HG03103 (cell line): ENCODE data around the gene SIL1.
A peak's percentile ranks its signal among the peaks of the same experiment; 100 is the strongest.
"Not testable (repeated sequence)": the region's sequence is repeated elsewhere in the genome, so short reads cannot be mapped to it uniquely, and the experiment has no call there.

ENCODE experiments used
- ATAC-seq: cut with Tn5 transposase; IDR thresholded peaks from one replicate; pipeline ENCODE4 v1.9.1; 2021; ENCODE audit warnings: low read depth; ENCODE audit not compliant: unreplicated experiment

Gene SIL1

DNA sequence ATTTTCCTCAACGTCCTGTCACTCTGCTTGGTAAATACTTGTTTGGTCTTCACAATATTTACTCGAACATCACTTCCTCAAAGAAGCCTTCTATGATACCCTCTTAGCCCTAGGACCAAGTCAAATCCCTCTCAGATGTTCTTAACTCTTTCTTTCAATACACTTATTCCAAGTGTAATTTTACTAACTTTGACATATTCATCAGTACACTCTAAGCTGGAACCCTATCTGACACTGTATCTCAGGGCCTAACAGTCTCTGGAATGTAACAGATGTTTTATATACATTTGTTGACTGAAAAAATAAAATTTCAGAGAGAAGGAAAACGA, 19.6 kb downstream of the SIL1 start:
- no peak for ATAC-seq

DNA sequence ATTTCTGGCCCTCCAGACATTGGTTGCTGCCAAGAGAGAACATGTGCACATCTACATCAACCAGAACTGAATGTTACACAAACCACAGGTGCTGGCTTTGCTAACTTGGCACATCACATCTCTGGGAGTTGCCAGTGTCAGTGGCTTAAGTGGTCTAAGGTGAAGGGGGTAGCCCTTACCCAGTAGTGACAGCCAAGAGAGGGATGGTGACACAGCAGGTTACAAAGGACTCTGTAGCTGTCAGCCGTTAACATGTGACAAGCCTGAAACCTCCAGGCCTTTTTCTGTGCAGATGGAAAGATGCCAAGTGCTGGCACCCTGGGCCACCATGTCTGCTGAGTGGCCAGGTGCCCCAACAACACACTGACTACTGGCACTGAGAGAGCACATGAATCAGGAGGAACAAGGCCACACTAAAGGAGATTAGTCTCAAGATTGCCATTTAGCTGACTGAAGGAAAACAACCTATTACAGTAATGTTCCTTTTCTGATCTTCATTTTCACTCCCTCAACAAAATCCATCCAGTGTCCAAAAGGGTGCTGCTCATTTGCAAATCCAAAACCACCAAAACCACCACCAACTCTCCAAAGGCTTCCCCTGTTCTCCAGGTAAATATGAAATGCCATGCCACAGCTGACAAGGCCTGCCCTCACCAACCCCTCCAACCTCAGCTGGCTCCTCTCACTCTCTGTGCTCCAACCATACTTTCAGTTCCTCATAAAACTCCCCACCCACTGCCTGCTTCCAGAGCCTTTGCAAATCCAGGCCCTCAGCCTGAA, 20.2 kb downstream of the SIL1 start:
- peak; percentile 61 for ATAC-seq

- ATAC-seq, result not testable (repeated sequence)
Observed at GRCh38 chr5:139177281-139177680, 20.9 kb downstream of the SIL1 start.

DNA sequence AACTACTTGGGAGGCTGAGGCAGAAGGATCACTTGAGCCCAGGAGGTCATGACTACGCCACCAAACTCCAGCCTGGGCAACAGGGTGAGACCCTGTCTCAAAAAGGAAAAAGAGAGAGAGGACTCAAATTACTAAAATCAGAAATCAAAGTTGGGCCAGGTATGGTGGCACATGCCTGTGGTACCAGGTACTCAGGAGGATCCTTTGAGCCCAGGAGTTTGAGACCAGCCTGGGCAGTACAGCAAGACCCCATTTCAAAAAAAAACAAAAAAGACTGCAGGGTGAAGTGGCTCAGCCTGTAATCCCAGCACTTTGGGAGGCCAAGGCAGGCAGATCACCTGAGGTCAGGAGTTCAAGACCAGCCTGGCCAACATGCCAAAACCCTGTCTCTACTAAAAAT, 23.8 kb downstream of the SIL1 start:
- not testable (repeated sequence) for ATAC-seq

GRCh38 chr5:139171779-139172404, 26.3 kb downstream of the SIL1 start:
- no peak for ATAC-seq

- ATAC-seq, result no peak
Observed at GRCh38 chr5:139167952-139168720, 30.0 kb downstream of the SIL1 start.

GRCh38 chr5:139167533-139167932, 30.6 kb downstream of the SIL1 start:
- no peak for ATAC-seq

- no peak for ATAC-seq
Observed at GRCh38 chr5:139167063-139167462, 31.1 kb downstream of the SIL1 start.

GRCh38 chr5:139164897-139165296, 33.3 kb downstream of the SIL1 start:
- ATAC-seq, result not testable (repeated sequence)

DNA sequence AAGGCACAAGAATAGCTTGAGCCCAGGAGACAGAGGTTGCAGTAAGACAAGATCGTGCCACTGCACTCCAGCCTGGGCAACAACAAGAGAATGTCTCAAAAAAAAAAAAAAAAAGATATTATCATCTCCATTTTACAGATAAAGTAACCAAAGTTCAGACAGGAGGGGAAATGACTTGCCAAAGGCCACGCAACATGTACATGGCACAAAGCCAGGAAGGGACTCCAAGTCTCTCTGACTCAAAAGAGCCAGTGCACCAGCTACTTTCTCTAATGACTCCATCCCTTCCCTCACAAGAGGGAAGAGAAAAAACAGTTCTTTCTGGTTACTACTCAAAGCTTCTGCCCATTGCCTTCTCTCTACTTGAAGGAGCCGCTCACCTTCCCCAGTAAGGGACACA, 34.1 kb downstream of the SIL1 start:
- ATAC-seq, result no peak

GRCh38 chr5:139162448-139162847, 35.7 kb downstream of the SIL1 start:
- no peak for ATAC-seq

DNA sequence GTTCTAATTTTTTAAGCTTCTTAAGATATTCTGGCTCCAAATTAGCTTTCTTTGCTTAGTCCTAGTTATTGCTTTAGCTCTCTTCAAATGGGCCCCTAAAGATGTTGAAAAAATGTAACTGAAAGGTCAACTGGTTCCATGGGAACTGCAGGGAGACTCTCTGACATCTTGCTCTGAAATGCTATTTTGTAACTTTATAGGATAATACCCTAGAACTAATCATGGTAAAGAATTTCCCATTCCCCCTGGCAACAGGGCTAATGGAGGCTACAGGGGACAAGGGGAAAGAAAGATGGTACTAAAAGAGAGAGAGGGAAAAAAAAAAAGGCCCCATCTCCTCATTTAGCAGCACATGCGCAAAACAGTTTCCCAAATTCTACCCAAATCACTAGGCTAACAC, 39.4 kb downstream of the SIL1 start:
- ATAC-seq, result no peak

DNA sequence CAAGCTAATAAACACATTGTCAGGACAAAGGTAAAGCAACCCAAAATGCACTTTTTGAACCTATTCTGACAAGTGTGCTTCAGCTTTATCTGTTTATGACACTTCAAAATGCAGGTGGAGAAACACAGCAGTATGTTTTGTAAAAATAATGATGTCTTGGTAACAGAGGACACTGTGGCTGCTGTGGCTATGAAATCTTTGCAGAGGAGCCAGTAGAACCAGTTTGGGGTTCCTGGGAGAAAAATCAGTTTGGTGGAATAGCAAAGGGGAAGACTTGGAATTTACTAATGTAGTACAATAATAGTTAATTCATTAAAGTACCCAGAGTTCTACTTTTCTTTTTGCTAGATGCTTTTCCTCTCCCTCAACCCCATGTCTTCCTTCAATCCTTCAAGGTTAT, 40.6 kb downstream of the SIL1 start:
- ATAC-seq, result no peak

DNA sequence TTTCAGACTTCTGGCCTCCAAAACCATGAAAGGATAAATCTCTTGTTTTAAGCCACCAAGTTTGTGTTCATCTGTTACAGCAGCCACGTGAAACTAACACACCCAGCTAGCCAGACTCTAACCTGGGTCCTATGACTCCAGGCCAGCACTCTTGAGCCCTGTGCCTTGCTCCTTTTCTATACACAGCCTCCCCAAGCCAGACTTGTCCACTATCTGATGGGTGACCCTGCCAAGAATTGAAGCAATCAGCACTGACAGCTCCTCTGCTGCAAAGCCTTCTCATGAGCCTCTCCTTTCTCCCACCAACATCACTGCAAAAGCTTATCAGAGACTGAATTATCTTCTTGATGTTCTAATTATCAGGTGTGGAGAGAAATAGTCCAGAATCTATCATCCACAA, 41.4 kb downstream of the SIL1 start:
- no peak for ATAC-seq

- ATAC-seq, result no peak
Observed at GRCh38 chr5:139155333-139155732, 42.8 kb downstream of the SIL1 start.

DNA sequence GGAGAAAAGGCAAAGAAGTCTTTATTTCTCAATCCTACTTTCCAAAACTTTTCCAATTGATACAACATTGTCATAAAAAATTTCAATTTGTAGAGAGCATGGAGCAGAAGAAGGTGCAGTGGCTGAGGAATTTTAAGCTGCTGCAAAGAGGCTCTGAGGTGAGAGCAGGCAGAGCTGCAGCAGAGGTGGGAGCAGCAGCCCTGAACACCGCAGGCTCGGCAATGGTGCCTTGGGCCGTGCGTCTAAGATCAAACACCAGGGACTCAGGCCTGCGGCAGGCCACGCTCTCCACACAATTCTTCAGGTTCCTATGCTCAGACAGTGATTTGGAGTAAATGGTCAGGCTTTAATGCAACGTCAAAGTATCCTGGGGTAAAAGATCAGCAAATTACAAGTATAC, 46.3 kb downstream of the SIL1 start:
- ATAC-seq, result no peak

DNA sequence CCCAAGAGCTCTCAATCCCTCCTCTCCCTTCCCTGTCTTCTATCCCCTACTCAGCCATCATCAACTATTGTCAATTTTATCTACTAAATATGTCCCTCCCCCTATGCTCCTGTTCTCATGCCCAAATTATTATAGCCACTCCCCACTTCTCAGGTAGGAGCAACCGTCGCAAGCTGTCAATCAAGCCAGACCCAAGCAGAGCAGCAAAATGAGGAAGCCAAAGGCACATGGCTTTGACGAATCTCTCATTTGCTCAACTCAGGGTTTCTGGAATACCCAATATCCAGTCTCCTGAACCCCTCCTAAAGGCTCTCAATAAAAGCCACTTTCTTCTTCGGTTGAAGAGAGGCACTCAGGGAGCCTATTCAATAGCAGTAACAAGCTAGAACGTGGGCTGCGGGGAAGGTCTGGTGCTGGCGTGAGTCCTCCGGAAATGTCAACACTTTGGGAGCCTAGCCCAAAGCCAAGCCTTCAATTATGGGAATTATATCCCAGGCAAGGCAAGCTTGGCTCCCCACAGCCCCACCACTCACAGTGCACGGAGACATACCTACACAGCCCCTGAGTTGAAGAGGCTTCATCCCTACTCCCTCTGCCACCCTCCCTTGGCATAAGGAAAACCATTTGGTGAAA, 47.7 kb downstream of the SIL1 start:
- ATAC-seq, result no peak

GRCh38 chr5:139149477-139150199, 48.5 kb downstream of the SIL1 start:
- ATAC-seq, result no peak

DNA sequence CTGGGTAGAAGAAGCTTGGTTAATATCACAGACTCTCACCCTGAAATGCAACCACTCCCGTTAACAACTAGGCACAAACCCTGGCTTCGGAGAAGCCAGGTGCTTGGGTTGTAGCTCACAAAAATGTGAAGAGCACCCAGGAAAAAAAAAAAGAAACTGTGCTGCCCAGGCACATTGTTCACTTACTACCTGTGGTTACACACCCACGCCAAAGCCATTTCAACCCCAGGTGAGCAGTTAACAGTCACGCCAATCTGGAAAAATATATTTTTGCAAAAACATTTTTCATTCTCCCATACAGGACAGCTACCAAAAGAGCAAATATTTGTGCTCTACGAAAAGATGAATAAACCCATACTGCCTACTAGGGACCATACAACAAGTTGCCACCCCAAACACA, 49.2 kb downstream of the SIL1 start:
- no peak for ATAC-seq

DNA sequence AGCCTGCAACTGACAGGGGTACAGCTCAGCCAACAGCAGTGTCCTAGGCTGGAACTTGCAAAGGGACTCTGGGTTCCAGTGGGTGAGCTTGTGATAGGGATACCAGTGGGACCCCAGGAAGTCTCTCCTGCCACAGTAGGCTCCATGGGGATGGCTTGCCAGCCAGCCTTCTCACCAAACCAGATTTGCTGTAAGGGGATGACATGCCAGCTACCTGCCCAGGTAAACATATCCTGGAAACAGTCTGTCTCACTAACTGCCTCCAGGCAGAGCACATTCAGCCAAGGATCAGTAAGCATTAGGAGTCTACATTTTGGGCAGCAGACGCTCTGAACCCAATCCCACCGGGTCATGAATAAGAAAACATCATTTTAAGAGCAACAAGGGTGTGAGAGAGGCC, 49.9 kb downstream of the SIL1 start:
- no peak for ATAC-seq
